SK-N-SH (cell line): Measurements from ENCODE around the gene KCNIP4.

Experiments used
- GATA2 ChIP-seq: sonication (generic); formaldehyde crosslinking; IDR thresholded peaks from 2 replicates; pipeline ENCODE4 v1.5.0; 2020; ENCODE audit warnings: mild to moderate bottlenecking, missing genetic modification reagents
- NRF1 ChIP-seq: IDR thresholded peaks from 2 replicates; pipeline ENCODE4 v1.6.1; 2012; ENCODE audit warnings: low read depth, mild to moderate bottlenecking, low read length
- POLR2AphosphoS5 ChIP-seq: IDR thresholded peaks from 2 replicates; pipeline ENCODE4 v1.6.1; 2012; ENCODE audit warnings: low read depth, low read length
- RAD21 ChIP-seq: IDR thresholded peaks from 2 replicates; pipeline ENCODE4 v1.6.1; 2012; ENCODE audit warnings: mild to moderate bottlenecking, low read length
- RFX5 ChIP-seq: IDR thresholded peaks from 2 replicates; pipeline ENCODE4 v1.6.1; 2012; ENCODE audit warnings: mild to moderate bottlenecking, improper control_type of control experiment, low read length
- SIN3A ChIP-seq: IDR thresholded peaks from 2 replicates; pipeline ENCODE4 v1.6.1; 2012; ENCODE audit warnings: low read depth, mild to moderate bottlenecking, low read length, moderate library complexity, borderline replicate concordance
- SMC3 ChIP-seq: IDR thresholded peaks from 2 replicates; pipeline ENCODE4 v1.6.1; 2012; ENCODE audit warnings: low read depth, low read length, improper control_type of control experiment
- TEAD4 ChIP-seq: IDR thresholded peaks from 2 replicates; pipeline ENCODE4 v1.4.0; 2012; ENCODE audit warnings: mild to moderate bottlenecking, borderline replicate concordance; ENCODE audit not compliant: insufficient read depth
- YY1 ChIP-seq: IDR thresholded peaks from 2 replicates; pipeline ENCODE4 v1.4.0; 2012; ENCODE audit warnings: low read depth, mild to moderate bottlenecking
- TF ChIP-seq, protein P1 (sequence below): fragments of 200-600 bp; sonication (generic); IDR thresholded peaks from 2 replicates; pipeline ENCODE4 v1.6.1; 2017; ENCODE audit warnings: antibody characterized with exemption, mild to moderate bottlenecking, moderate library complexity
- TF ChIP-seq, protein P2 (sequence below): IDR thresholded peaks from 2 replicates; pipeline ENCODE4 v1.4.0; 2012; ENCODE audit warnings: low read depth, borderline replicate concordance
- TF ChIP-seq, protein P3 (sequence below): IDR thresholded peaks from 2 replicates; pipeline ENCODE4 v1.6.1; 2012; ENCODE audit warnings: mild to moderate bottlenecking, low read depth, low read length, moderate library complexity

DNA sequence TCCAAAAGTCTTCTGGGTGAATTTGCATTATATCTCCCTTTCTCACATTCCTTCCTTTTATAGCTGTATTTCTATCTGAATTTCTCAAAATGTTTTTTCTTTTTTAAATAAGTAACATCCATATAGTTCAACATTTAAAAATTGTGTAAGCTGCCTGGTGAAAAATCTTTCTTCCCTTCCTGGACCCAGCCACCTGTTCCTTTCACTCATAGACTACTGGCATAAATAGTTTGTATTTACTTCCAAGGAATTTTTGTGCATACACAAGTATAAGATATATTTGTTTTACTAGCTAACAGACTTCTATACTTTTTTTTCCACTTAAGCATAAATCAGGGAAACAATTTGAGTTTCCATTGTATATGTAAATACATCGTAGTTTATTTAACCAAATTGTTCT lies 1212.6 kb downstream of the KCNIP4 start:
- TF ChIP-seq GATA2 (no peak), POLR2AphosphoS5 (no peak), RFX5 (no peak), SMC3 (no peak), SIN3A (no peak), RAD21 (no peak), YY1 (no peak), NRF1 (no peak), TEAD4 (no peak)
- TF ChIP-seq, protein P1, sequence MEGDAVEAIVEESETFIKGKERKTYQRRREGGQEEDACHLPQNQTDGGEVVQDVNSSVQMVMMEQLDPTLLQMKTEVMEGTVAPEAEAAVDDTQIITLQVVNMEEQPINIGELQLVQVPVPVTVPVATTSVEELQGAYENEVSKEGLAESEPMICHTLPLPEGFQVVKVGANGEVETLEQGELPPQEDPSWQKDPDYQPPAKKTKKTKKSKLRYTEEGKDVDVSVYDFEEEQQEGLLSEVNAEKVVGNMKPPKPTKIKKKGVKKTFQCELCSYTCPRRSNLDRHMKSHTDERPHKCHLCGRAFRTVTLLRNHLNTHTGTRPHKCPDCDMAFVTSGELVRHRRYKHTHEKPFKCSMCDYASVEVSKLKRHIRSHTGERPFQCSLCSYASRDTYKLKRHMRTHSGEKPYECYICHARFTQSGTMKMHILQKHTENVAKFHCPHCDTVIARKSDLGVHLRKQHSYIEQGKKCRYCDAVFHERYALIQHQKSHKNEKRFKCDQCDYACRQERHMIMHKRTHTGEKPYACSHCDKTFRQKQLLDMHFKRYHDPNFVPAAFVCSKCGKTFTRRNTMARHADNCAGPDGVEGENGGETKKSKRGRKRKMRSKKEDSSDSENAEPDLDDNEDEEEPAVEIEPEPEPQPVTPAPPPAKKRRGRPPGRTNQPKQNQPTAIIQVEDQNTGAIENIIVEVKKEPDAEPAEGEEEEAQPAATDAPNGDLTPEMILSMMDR: no peak
- TF ChIP-seq, protein P2, sequence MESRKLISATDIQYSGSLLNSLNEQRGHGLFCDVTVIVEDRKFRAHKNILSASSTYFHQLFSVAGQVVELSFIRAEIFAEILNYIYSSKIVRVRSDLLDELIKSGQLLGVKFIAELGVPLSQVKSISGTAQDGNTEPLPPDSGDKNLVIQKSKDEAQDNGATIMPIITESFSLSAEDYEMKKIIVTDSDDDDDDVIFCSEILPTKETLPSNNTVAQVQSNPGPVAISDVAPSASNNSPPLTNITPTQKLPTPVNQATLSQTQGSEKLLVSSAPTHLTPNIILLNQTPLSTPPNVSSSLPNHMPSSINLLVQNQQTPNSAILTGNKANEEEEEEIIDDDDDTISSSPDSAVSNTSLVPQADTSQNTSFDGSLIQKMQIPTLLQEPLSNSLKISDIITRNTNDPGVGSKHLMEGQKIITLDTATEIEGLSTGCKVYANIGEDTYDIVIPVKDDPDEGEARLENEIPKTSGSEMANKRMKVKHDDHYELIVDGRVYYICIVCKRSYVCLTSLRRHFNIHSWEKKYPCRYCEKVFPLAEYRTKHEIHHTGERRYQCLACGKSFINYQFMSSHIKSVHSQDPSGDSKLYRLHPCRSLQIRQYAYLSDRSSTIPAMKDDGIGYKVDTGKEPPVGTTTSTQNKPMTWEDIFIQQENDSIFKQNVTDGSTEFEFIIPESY: no peak
- TF ChIP-seq, protein P3, sequence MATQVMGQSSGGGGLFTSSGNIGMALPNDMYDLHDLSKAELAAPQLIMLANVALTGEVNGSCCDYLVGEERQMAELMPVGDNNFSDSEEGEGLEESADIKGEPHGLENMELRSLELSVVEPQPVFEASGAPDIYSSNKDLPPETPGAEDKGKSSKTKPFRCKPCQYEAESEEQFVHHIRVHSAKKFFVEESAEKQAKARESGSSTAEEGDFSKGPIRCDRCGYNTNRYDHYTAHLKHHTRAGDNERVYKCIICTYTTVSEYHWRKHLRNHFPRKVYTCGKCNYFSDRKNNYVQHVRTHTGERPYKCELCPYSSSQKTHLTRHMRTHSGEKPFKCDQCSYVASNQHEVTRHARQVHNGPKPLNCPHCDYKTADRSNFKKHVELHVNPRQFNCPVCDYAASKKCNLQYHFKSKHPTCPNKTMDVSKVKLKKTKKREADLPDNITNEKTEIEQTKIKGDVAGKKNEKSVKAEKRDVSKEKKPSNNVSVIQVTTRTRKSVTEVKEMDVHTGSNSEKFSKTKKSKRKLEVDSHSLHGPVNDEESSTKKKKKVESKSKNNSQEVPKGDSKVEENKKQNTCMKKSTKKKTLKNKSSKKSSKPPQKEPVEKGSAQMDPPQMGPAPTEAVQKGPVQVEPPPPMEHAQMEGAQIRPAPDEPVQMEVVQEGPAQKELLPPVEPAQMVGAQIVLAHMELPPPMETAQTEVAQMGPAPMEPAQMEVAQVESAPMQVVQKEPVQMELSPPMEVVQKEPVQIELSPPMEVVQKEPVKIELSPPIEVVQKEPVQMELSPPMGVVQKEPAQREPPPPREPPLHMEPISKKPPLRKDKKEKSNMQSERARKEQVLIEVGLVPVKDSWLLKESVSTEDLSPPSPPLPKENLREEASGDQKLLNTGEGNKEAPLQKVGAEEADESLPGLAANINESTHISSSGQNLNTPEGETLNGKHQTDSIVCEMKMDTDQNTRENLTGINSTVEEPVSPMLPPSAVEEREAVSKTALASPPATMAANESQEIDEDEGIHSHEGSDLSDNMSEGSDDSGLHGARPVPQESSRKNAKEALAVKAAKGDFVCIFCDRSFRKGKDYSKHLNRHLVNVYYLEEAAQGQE: no peak
